Transverse colon (tissue), 4 donors: ENCODE results near the gene CENPS. TPM values are rescaled to one million over a fixed set of nuclear protein-coding genes. Genes with fewer than 3 reads are reported as not detected.
"Not testable (repeated sequence)": the region's sequence is repeated elsewhere in the genome, so short reads cannot be mapped to it uniquely, and the experiment has no call there.

Source experiments
- DNase-seq: peaks from one replicate; pipeline ENCODE4 v3.0.0-alpha.2; 2019
- H3K27ac ChIP-seq, 4 donors: fragments of 200-600 bp; sonication (generic); 2 replicates each; pipeline ENCODE4 v1.5.1; 2016 to 2018; ENCODE audit warnings: inconsistent platforms in 4 of 4
- H3K27me3 ChIP-seq: fragments of 200-600 bp; sonication (generic); 2 replicates; pipeline ENCODE4 v1.5.1; 2017; ENCODE audit warnings: inconsistent platforms
- H3K36me3 ChIP-seq, 4 donors: fragments of 200-600 bp; sonication (generic); 2 replicates each; pipeline ENCODE4 v1.5.1; 2017 to 2019; ENCODE audit warnings: inconsistent platforms in 4 of 4
- H3K4me1 ChIP-seq, 4 donors: fragments of 200-600 bp; sonication (generic); 2 replicates each; pipeline ENCODE4 v1.5.1; 2017 to 2020; ENCODE audit warnings: inconsistent platforms in 4 of 4
- H3K4me3 ChIP-seq, 4 donors: fragments of 200-600 bp; sonication (generic); 1 replicate in 1 of 4; 2 replicates in 3 of 4; pipeline versions ENCODE4 v1.5.1 to v1.6.1; 2017 to 2019; ENCODE audit warnings: inconsistent platforms in 4 of 4
- H3K9me3 ChIP-seq, 2 donors: fragments of 200-600 bp; sonication (generic); 2 replicates each; pipeline ENCODE4 v1.5.1; 2017 to 2019; ENCODE audit warnings: inconsistent platforms in 2 of 2
- CTCF ChIP-seq, 5 experiments: fragments of 200-600 bp in 3 of 5; fragments of 450-650 bp in 2 of 5; sonication (generic) in 3 of 5; IDR thresholded peaks; 1 replicate in 2 of 5; 2 replicates in 3 of 5; pipeline ENCODE4 v1.5.1; 2016 to 2017; ENCODE audit warnings: antibody characterized with exemption in 5 of 5, inconsistent platforms in 3 of 5, mild to moderate bottlenecking in 2 of 5, moderate library complexity in 1 of 5
- EP300 ChIP-seq: sonication (generic); formaldehyde crosslinking; IDR thresholded peaks from one replicate; pipeline ENCODE4 v1.6.1; 2017; ENCODE audit warnings: antibody characterized with exemption, low read depth
- POLR2A ChIP-seq: fragments of 450-650 bp; IDR thresholded peaks from one replicate; pipeline ENCODE4 v1.6.1; 2016; ENCODE audit warnings: antibody characterized with exemption, mild to moderate bottlenecking, moderate library complexity
- POLR2AphosphoS5 ChIP-seq, 3 donors: sonication (generic); formaldehyde crosslinking; IDR thresholded peaks; one replicate each; pipeline ENCODE4 v1.6.1; 2016; ENCODE audit warnings: antibody characterized with exemption in 3 of 3
- WGBS, 2 donors: methylation state at CpG; one replicate each; pipeline ENCODE4 v1.1.5; 2018; ENCODE audit warnings: low coverage in 1 of 2; 5-methylcytosine and 5-hydroxymethylcytosine counted together
- in situ Hi-C, 4 donors: fragments of 200-750 bp; cut with MboI; loops; one replicate each; pipeline versions ENCODE4 v1.15.0 to v1.15.1; 2017; ENCODE audit warnings: low sequenced_read_pairs in 3 of 4, low pct_ligation_motif_present in 1 of 4, low pct_unique_long_range_greater_than_20kb in 1 of 4
- intact Hi-C: fragments of 100-400 bp; cut with DNase I; formaldehyde crosslinking; loops from one replicate; pipeline ENCODE4 v1.15.1; 2023; ENCODE audit warnings: low total_unique reads
- total RNA-seq, 4 donors: library from RNA; depleted of rRNA; stranded (reverse); fragments of >200 nt; gene quantifications; one replicate each; pipeline ENCODE4 v1.1.0, GENCODE V29; 2016

The CENPS gene
- total RNA-seq, 4 donors from 2014 or later, result 6.8 to 8.2 TPM; not detected in 2

- no peaks in the 10 kb centered on the region for H3K9me3 ChIP-seq
- H3K4me1 ChIP-seq, result no peaks in the 10 kb centered on the region
- no peak for DNase-seq
- no peak overlapping the region for H3K27ac ChIP-seq
- H3K36me3 ChIP-seq, result no peaks in the 10 kb centered on the region
- no peaks in the 10 kb centered on the region for H3K27me3 ChIP-seq
- in situ Hi-C loops (no loop called here), intact Hi-C loops (no loop called here)
- no peak overlapping the region for H3K4me3 ChIP-seq
- 80 to 89% methylated on average over 2 to 5 of the region's 5 CpGs for WGBS, 2 donors
- TF ChIP-seq POLR2AphosphoS5 (IDR thresholded peaks at IDR 0.05), result no peak
- TF ChIP-seq EP300, result no peak
- no peak for TF ChIP-seq CTCF (IDR thresholded peaks at IDR 0.05)
- no peak for TF ChIP-seq POLR2A
Measured at GRCh38 chr1:10456048-10456447, 25.8 kb downstream of the CENPS start.

- H3K9me3 ChIP-seq, result no peaks in the 10 kb centered on the region
- H3K27ac ChIP-seq, result no peak overlapping the region
- 80 to 87% methylated on average over 7 of the region's 7 CpGs for WGBS, 2 donors
- DNase-seq, result no peak
- TF ChIP-seq POLR2AphosphoS5 (IDR thresholded peaks at IDR 0.05), result no peak
- no peak for TF ChIP-seq CTCF (IDR thresholded peaks at IDR 0.05)
- TF ChIP-seq EP300, result no peak
- no peak for TF ChIP-seq POLR2A
- peaks cover 0 to 4% (median 0%) of the 10 kb centered on the region in 4 donors for H3K36me3 ChIP-seq
- H3K4me3 ChIP-seq, result no peak overlapping the region
- H3K27me3 ChIP-seq, result no peaks in the 10 kb centered on the region
- intact Hi-C loops (no loop called here), in situ Hi-C loops (no loop called here)
- H3K4me1 ChIP-seq, result no peaks in the 10 kb centered on the region
Measured at GRCh38 chr1:10456661-10457060, 26.4 kb downstream of the CENPS start.

- H3K27me3 ChIP-seq, in situ Hi-C loops, intact Hi-C loops, H3K9me3 ChIP-seq, H3K27ac ChIP-seq, H3K4me1 ChIP-seq, DNase-seq, H3K4me3 ChIP-seq, H3K36me3 ChIP-seq: not testable (repeated sequence)
- WGBS, 2 donors, result 63 to 100% methylated on average over 2 to 7 of the region's 7 CpGs
Measured at GRCh38 chr1:10457462-10457861, 27.2 kb downstream of the CENPS start.

- H3K36me3 ChIP-seq, result peaks cover 0 to 10% (median 3%) of the 10 kb centered on the region in 4 donors
- WGBS, 2 donors, result 79 to 86% methylated on average over 7 to 9 of the region's 9 CpGs
- H3K27me3 ChIP-seq, result no peaks in the 10 kb centered on the region
- DNase-seq, result no peak
- in situ Hi-C loops, result no loop called here
- TF ChIP-seq CTCF (IDR thresholded peaks at IDR 0.05) (no peak), POLR2AphosphoS5 (IDR thresholded peaks at IDR 0.05) (no peak), POLR2A (no peak), EP300 (no peak)
- intact Hi-C loops, result no loop called here
- H3K4me3 ChIP-seq, result no peak overlapping the region
- H3K4me1 ChIP-seq, result no peaks in the 10 kb centered on the region
- no peak overlapping the region for H3K27ac ChIP-seq
- H3K9me3 ChIP-seq, result no peaks in the 10 kb centered on the region
Measured at GRCh38 chr1:10457875-10458274, 27.6 kb downstream of the CENPS start.

- WGBS, 2 donors, result 61% methylated on average over 2 to 3 of the region's 3 CpGs
- Histone ChIP-seq H3K4me1 (no peaks in the 10 kb centered on the region), H3K9me3 (no peaks in the 10 kb centered on the region), H3K4me3 (no peak overlapping the region), H3K27me3 (no peaks in the 10 kb centered on the region), H3K36me3 (peaks cover 0 to 20% (median 10%) of the 10 kb centered on the region in 4 donors), H3K27ac (no peak overlapping the region)
- intact Hi-C loops, result no loop called here
- DNase-seq, result no peak
- TF ChIP-seq EP300, result no peak
- no peak for TF ChIP-seq POLR2A
- TF ChIP-seq POLR2AphosphoS5 (IDR thresholded peaks at IDR 0.05), result no peak
- TF ChIP-seq CTCF (IDR thresholded peaks at IDR 0.05), result no peak
- in situ Hi-C loops, result no loop called here
Measured at GRCh38 chr1:10459184-10459583, 29.0 kb downstream of the CENPS start.
